CD8-positive, alpha-beta memory T cell (primary cell): ENCODE measurements around the gene PRRT4. TPM values are rescaled to one million over a fixed set of nuclear protein-coding genes. Genes with fewer than 3 reads are reported as not detected.

Source experiments
- CTCF ChIA-PET: fragments of 350-600 bp; sonication (Branson Sonifier 250); formaldehyde crosslinking; loops from one replicate; lab custom pipeline; 2021; ENCODE audit warnings: antibody characterized with exemption; lab: Charles Lee
- POLR2A ChIA-PET: fragments of 350-600 bp; sonication (Branson Sonifier 250); formaldehyde crosslinking; loops from one replicate; lab custom pipeline; 2021; ENCODE audit warnings: antibody characterized with exemption; lab: Charles Lee
- DNase-seq, 5 donors: peaks; one replicate each; pipeline versions ENCODE4 v3.0.0 to v3.0.0-alpha.2; 2020 to 2022; ENCODE audit warnings: mixed read lengths in 1 of 5
- H3K27ac ChIP-seq: one replicate; pipeline ENCODE4 v1.7.0; 2013; ENCODE audit warnings: low read depth, mild to moderate bottlenecking, low read length, moderate library complexity
- H3K27me3 ChIP-seq: 2 replicates; pipeline ENCODE4 v1.7.0; 2013; ENCODE audit warnings: low read length, mild to moderate bottlenecking; ENCODE audit not compliant: insufficient read depth, poor library complexity, severe bottlenecking
- H3K36me3 ChIP-seq: 2 replicates; pipeline ENCODE4 v1.7.0; 2013; ENCODE audit warnings: mild to moderate bottlenecking, low read length, moderate library complexity; ENCODE audit not compliant: insufficient read depth
- H3K4me1 ChIP-seq: 2 replicates; pipeline ENCODE4 v1.7.0; 2013; ENCODE audit warnings: mild to moderate bottlenecking, low read length, moderate library complexity; ENCODE audit not compliant: insufficient read depth
- H3K4me3 ChIP-seq: 2 replicates; pipeline ENCODE4 v1.7.0; 2013; ENCODE audit warnings: mild to moderate bottlenecking, low read length
- H3K9me3 ChIP-seq: 2 replicates; pipeline ENCODE4 v1.7.0; 2013; ENCODE audit warnings: mild to moderate bottlenecking, low read length
- H3K27ac Mint-ChIP-seq, 8 donors: one replicate each; pipeline ENCODE4 v1.8.0; 2020 to 2021; ENCODE audit warnings: mixed read lengths in 8 of 8, mild to moderate bottlenecking in 6 of 8, inconsistent platforms in 3 of 8, moderate library complexity in 3 of 8
- H3K27me3 Mint-ChIP-seq, 2 donors: one replicate each; pipeline ENCODE4 v1.8.0; 2020 to 2021; ENCODE audit warnings: mixed read lengths in 2 of 2, mild to moderate bottlenecking in 1 of 2, moderate library complexity in 1 of 2
- H3K36me3 Mint-ChIP-seq, 3 donors: one replicate each; pipeline ENCODE4 v1.8.0; 2020 to 2021; ENCODE audit warnings: mixed read lengths in 3 of 3, inconsistent platforms in 1 of 3, mild to moderate bottlenecking in 1 of 3
- H3K4me1 Mint-ChIP-seq, 3 donors: one replicate each; pipeline ENCODE4 v1.8.0; 2020 to 2021; ENCODE audit warnings: mixed read lengths in 3 of 3, inconsistent platforms in 1 of 3, mild to moderate bottlenecking in 1 of 3
- H3K4me3 Mint-ChIP-seq, 7 donors: one replicate each; pipeline ENCODE4 v1.8.0; 2020 to 2021; ENCODE audit warnings: mixed read lengths in 7 of 7, mild to moderate bottlenecking in 6 of 7, moderate library complexity in 4 of 7, inconsistent platforms in 2 of 7
- H3K9me3 Mint-ChIP-seq, 5 donors: one replicate each; pipeline ENCODE4 v1.8.0; 2020 to 2022; ENCODE audit warnings: mixed read lengths in 5 of 5, mild to moderate bottlenecking in 3 of 5, moderate library complexity in 2 of 5, inconsistent platforms in 1 of 5
- polyA plus RNA-seq: library from polyadenylated mRNA; unstranded; fragments of 300-500 nt; fragmentation: Illumina TruSeq; gene quantifications from one replicate; pipeline ENCODE4 v1.2.3, GENCODE V29; 2021
- total RNA-seq, 2 experiments: library from RNA; stranded (reverse); gene quantifications; one replicate each; pipeline ENCODE4 v1.2.3, GENCODE V29; 2021

The PRRT4 gene
- total and polyA plus RNA-seq, 3 experiments from 2014 or later, result 0.09 to 0.35 (median 0.22) TPM

- H3K9me3 ChIP-seq, result no peaks in the 10 kb centered on the region
- no peaks in the 10 kb centered on the region for H3K27me3 ChIP-seq
- Mint-ChIP-seq H3K27me3 (no peaks in the 10 kb centered on the region), H3K9me3 (no peaks in the 10 kb centered on the region), H3K4me3 (no peak overlapping the region), H3K4me1 (peaks cover 0 to 4% (median 0%) of the 10 kb centered on the region in 3 donors), H3K27ac (peak overlapping the region in 1 of 8 donors; percentile 24), H3K36me3 (peaks cover 0 to 9% (median 0%) of the 10 kb centered on the region in 3 donors)
- H3K4me3 ChIP-seq, result no peak overlapping the region
- POLR2A ChIA-PET, result no interaction called here
- H3K4me1 ChIP-seq, result no peaks in the 10 kb centered on the region
- CTCF ChIA-PET, result interaction anchor here (0.7 to 6.9 kb wide), 20 partner anchors 9 to 679 kb away, joined by 3 to 53 read pairs (median 5); partner anchors contain the start of gene RBM28
- H3K36me3 ChIP-seq, result no peaks in the 10 kb centered on the region
- no peak overlapping the region for H3K27ac ChIP-seq
- DNase-seq, result peak; percentile 42 to 69 (median 52)
Measured at GRCh38 chr7:128387216-128388144, 26.0 kb upstream of the PRRT4 start.

DNA sequence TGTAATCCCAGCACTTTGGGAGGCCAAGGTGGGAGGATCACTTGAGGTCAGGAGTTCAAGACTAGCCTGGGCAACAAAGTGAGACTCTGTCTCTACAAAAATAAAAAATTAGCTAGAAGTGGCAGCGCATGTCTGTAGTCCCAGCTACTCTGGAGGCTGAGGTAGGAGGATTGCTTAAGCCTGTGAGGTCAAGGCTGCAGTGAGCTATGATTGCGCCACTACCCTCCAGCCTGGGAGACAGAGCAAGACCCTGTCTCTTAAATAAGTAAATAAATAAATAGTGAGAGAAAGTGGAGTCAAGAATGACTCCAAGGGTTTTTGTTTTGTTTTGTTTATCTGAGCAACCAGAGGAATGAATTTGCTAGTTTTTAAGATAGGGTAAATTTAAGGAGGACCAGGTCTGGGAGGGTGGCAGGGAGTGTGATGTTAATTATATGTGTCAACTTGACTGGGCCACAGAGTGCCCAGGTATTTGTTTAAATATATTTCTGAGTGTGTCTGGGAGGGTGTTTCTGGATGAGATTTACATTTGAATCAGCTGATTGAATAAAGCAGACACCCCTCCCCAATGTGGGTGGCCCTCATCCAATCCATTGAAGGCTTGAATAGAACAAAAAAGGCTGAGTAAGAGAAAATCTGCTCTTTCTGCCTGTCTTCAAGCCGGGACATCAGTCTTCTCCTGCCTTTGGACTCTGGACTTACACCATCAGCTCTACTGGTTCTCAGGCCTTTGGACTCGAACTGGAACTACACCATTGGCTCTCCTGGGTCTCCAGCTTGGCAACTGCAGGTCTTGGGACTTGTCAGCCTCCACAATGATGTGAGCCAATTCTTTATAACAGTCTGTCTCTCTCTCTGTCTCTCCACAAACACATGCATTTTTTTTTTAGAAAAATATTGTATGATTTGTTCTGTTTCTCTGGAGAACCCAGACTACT, 24.8 kb upstream of the PRRT4 start:
- no peak overlapping the region for H3K4me3 Mint-ChIP-seq
- POLR2A ChIA-PET, result no interaction called here

DNA sequence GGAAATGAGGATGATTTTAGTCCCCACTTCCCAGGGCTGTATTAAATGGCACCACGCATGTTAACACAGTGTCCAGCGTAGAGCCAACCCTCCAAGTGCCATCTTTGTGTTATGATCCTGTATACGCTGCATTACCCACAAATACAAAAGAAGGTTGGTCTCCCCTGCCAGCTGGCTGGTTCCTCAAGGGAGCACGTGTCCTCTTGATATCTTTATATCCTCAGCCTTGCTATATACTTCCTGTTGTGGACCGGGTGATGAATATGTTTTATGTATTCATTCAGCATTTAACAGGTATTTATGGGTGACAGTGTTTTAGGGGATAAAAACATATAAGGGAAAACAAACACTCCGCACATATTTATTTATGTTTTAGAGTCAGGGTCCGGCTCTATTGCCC, 23.2 kb upstream of the PRRT4 start:
- Mint-ChIP-seq H3K27me3 (no peaks in the 10 kb centered on the region), H3K4me1 (peaks cover 0 to 4% (median 0%) of the 10 kb centered on the region in 3 donors), H3K9me3 (no peaks in the 10 kb centered on the region), H3K4me3 (no peak overlapping the region), H3K36me3 (no peaks in the 10 kb centered on the region), H3K27ac (peak overlapping the region in 1 of 8 donors; percentile 24)
- CTCF ChIA-PET, result interaction anchor here (1.2 to 2.5 kb wide), 2 partner anchors 37 to 63 kb away, joined by 3 to 5 read pairs; no protein-coding TSS in a partner anchor
- no peak overlapping the region for H3K4me3 ChIP-seq
- H3K36me3 ChIP-seq, result no peaks in the 10 kb centered on the region
- H3K27me3 ChIP-seq, result no peaks in the 10 kb centered on the region
- POLR2A ChIA-PET, result no interaction called here
- H3K27ac ChIP-seq, result no peak overlapping the region
- DNase-seq, result no peak
- no peaks in the 10 kb centered on the region for H3K4me1 ChIP-seq
- no peaks in the 10 kb centered on the region for H3K9me3 ChIP-seq

More for the DNA sequence above, 24.8 kb upstream of the PRRT4 start:
- Mint-ChIP-seq H3K27ac (no peak overlapping the region), H3K4me1 (peaks cover 0 to 4% (median 0%) of the 10 kb centered on the region in 3 donors), H3K9me3 (no peaks in the 10 kb centered on the region), H3K36me3 (peaks cover 0 to 3% (median 0%) of the 10 kb centered on the region in 3 donors), H3K27me3 (no peaks in the 10 kb centered on the region)
- no peaks in the 10 kb centered on the region for H3K4me1 ChIP-seq
- no peak overlapping the region for H3K27ac ChIP-seq
- DNase-seq, result no peak
- CTCF ChIA-PET, result interaction anchor here (1.2 to 6.9 kb wide), 9 partner anchors 8 to 75 kb away, joined by 3 to 53 read pairs (median 13); partner anchors contain the start of gene RBM28
- H3K36me3 ChIP-seq, result no peaks in the 10 kb centered on the region
- no peaks in the 10 kb centered on the region for H3K27me3 ChIP-seq
- no peaks in the 10 kb centered on the region for H3K9me3 ChIP-seq
- H3K4me3 ChIP-seq, result no peak overlapping the region

DNA sequence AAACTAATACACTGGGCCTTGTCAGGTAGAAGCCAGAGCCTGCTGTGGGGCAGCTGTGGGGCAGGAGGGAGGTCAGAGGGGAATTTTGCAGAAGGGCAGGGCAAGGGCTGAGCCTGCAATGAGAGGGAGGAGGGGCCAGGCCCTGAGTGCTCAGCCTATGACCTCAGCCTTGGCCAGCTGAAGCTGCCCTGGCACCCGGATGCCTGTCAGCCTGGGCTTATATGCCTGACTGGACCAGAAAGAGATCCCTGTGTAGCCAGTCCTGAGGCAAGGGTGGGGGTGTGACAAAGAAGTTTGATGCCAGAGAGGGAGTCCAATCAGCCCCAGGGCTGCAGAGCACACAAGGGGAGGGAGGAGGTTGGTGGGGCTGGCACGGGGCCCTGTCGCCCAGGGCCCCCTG, 22.3 kb upstream of the PRRT4 start:
- Mint-ChIP-seq H3K27ac (peak overlapping the region in 1 of 8 donors; percentile 12), H3K4me1 (peaks cover 0 to 4% (median 0%) of the 10 kb centered on the region in 3 donors), H3K27me3 (no peaks in the 10 kb centered on the region), H3K36me3 (no peaks in the 10 kb centered on the region), H3K4me3 (no peak overlapping the region), H3K9me3 (no peaks in the 10 kb centered on the region)
- Histone ChIP-seq H3K4me3 (no peak overlapping the region), H3K4me1 (no peaks in the 10 kb centered on the region), H3K27me3 (no peaks in the 10 kb centered on the region), H3K36me3 (no peaks in the 10 kb centered on the region), H3K27ac (no peak overlapping the region), H3K9me3 (no peaks in the 10 kb centered on the region)
- DNase-seq, result no peak
- CTCF ChIA-PET, result interaction anchor here (0.6 to 2.5 kb wide), 4 partner anchors 11 to 866 kb away, joined by 3 to 5 read pairs (median 4); no protein-coding TSS in a partner anchor
- POLR2A ChIA-PET, result interaction anchor here (0.6 kb wide), 1 partner anchor 13 kb away, joined by 4 read pairs; no protein-coding TSS in a partner anchor

DNA sequence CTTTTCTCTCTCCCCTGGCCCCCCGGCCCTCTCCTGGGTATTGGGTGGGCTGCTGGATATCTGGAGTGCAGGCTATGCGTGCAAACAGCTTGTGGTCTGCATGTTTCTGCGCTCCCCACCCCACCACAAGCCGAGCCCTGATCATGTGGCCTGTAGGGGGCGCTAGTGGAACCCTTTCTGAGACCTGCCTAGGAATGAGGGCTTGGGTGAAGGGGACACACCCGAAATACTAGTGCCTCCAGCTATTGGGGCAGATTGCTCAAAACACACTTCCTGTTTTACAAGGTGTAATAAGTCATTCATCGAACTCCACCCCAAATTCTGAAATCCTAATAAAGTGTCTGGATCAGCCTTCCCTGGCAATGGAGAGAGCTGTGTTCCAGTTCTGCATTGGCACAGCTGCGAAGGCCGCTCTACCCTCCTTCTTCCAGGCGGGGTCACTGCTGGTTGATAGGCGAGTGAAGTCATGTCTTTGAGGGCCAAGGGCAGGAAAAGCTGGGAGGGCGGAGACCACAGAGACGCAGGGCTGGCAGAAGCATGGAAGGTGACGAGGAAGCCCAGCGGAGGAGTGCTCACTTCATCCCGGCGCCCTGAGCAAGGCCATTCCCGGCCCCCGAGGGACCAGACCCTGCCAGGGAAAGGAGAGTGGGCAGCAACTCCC, 19.8 kb upstream of the PRRT4 start:
- no peak for DNase-seq
- H3K4me1 ChIP-seq, result no peaks in the 10 kb centered on the region
- Mint-ChIP-seq H3K4me3 (no peak overlapping the region), H3K36me3 (no peaks in the 10 kb centered on the region), H3K27me3 (peaks cover 0 to 2% of the 10 kb centered on the region in 2 donors), H3K9me3 (no peaks in the 10 kb centered on the region), H3K27ac (no peak overlapping the region), H3K4me1 (no peaks in the 10 kb centered on the region)
- ChIA-PET POLR2A (no interaction called here), CTCF (interaction anchor here (0.8 to 2.0 kb wide), 4 partner anchors 10 to 34 kb away, joined by 3 to 5 read pairs (median 4); no protein-coding TSS in a partner anchor)
- no peaks in the 10 kb centered on the region for H3K9me3 ChIP-seq
- no peak overlapping the region for H3K4me3 ChIP-seq
- no peak overlapping the region for H3K27ac ChIP-seq
- no peaks in the 10 kb centered on the region for H3K36me3 ChIP-seq
- no peaks in the 10 kb centered on the region for H3K27me3 ChIP-seq

- Mint-ChIP-seq H3K4me1 (no peaks in the 10 kb centered on the region), H3K36me3 (no peaks in the 10 kb centered on the region), H3K27ac (no peak overlapping the region), H3K9me3 (no peaks in the 10 kb centered on the region), H3K4me3 (no peak overlapping the region), H3K27me3 (peaks cover 0 to 2% of the 10 kb centered on the region in 2 donors)
- Histone ChIP-seq H3K27me3 (no peaks in the 10 kb centered on the region), H3K4me3 (no peak overlapping the region), H3K27ac (no peak overlapping the region), H3K36me3 (no peaks in the 10 kb centered on the region), H3K4me1 (no peaks in the 10 kb centered on the region), H3K9me3 (no peaks in the 10 kb centered on the region)
- POLR2A ChIA-PET, result no interaction called here
- CTCF ChIA-PET, result interaction anchor here (0.8 to 1.7 kb wide), 4 partner anchors 11 to 37 kb away, joined by 3 to 4 read pairs (median 4); partner anchors contain the start of gene RBM28
- DNase-seq, result no peak
Measured at GRCh38 chr7:128380483-128381106, 19.1 kb upstream of the PRRT4 start.
